Fibroblast of lung (primary cell): ENCODE data around the gene NUP62. TPM values are rescaled to one million over a fixed set of nuclear protein-coding genes. Genes with fewer than 3 reads are reported as not detected.
"Not testable (repeated sequence)": the region's sequence is repeated elsewhere in the genome, so short reads cannot be mapped to it uniquely, and the experiment has no call there.

ENCODE experiments used
- DNase-seq, 2 donors: peaks; one replicate each; pipeline versions ENCODE4 v3.0.0 to v3.0.0-alpha.2; 2010; ENCODE audit warnings: low read depth in 2 of 2
- H2AFZ ChIP-seq: 2 replicates; pipeline ENCODE4 v1.5.1; 2012; ENCODE audit warnings: low read length, control low read depth, inconsistent platforms
- H3K27ac ChIP-seq: 2 replicates; pipeline ENCODE4 v1.5.1; 2011; ENCODE audit warnings: low read length, control low read depth; ENCODE audit not compliant: insufficient read depth
- H3K27me3 ChIP-seq: 2 replicates; pipeline ENCODE4 v1.5.1; 2011; ENCODE audit warnings: mild to moderate bottlenecking, low read length; ENCODE audit not compliant: control insufficient read depth, insufficient read depth
- H3K36me3 ChIP-seq: 2 replicates; pipeline ENCODE4 v1.5.1; 2011; ENCODE audit warnings: low read length; ENCODE audit not compliant: control insufficient read depth, insufficient read depth
- H3K4me1 ChIP-seq: 2 replicates; pipeline ENCODE4 v1.5.1; 2011; ENCODE audit warnings: low read length; ENCODE audit not compliant: control insufficient read depth, insufficient read depth; ENCODE audit errors: extremely low read depth
- H3K4me2 ChIP-seq: 2 replicates; pipeline ENCODE4 v1.5.1; 2011; ENCODE audit warnings: low read length, control low read depth; ENCODE audit not compliant: insufficient read depth; ENCODE audit errors: extremely low read depth
- H3K4me3 ChIP-seq, 4 experiments: fragments of 200-600 bp in 1 of 4; sonication (generic) in 1 of 4; replicated peaks in 1 of 4; 2 replicates each; pipeline ENCODE4 v1.5.1; 2011 to 2016; ENCODE audit warnings: low read length in 4 of 4, low read depth in 3 of 4, mild to moderate bottlenecking in 3 of 4, control low read depth in 2 of 4, inconsistent platforms in 1 of 4, mixed read lengths in 1 of 4; ENCODE audit not compliant: insufficient read depth in 1 of 4; ENCODE audit errors: control extremely low read depth in 1 of 4
- H3K79me2 ChIP-seq: 2 replicates; pipeline ENCODE4 v1.5.1; 2012; ENCODE audit warnings: mild to moderate bottlenecking, low read length, inconsistent platforms; ENCODE audit not compliant: control insufficient read depth, insufficient read depth
- H3K9ac ChIP-seq: 2 replicates; pipeline ENCODE4 v1.5.1; 2011; ENCODE audit warnings: mild to moderate bottlenecking, low read length, control low read depth; ENCODE audit not compliant: insufficient read depth
- H3K9me3 ChIP-seq: 2 replicates; pipeline ENCODE4 v1.5.1; 2012; ENCODE audit warnings: low read depth, low read length; ENCODE audit not compliant: control insufficient read depth, insufficient read depth
- H4K20me1 ChIP-seq: 2 replicates; pipeline ENCODE4 v1.5.1; 2011; ENCODE audit warnings: low read length; ENCODE audit not compliant: control insufficient read depth, insufficient read depth; ENCODE audit errors: extremely low read depth
- EZH2 ChIP-seq: IDR thresholded peaks from 2 replicates; pipeline ENCODE4 v1.5.1; 2012; ENCODE audit warnings: low read length, control low read depth, mild to moderate bottlenecking; ENCODE audit errors: missing control alignments
- polyA plus RNA-seq, 2 donors: library from polyadenylated mRNA; depleted of rRNA in 1 of 2; stranded (reverse) in 1 of 2; unstranded in 1 of 2; fragments of >200 nt; gene quantifications; 2 replicates each; pipeline ENCODE4 v1.2.1, GENCODE V29; 2011 to 2012; ENCODE audit warnings: missing spikeins in 1 of 2
- total RNA-seq: library from RNA; depleted of rRNA; stranded (reverse); fragments of >200 nt; gene quantifications from 2 replicates; pipeline ENCODE4 v1.2.1, GENCODE V29; 2014
- TF ChIP-seq, protein P1 (sequence below), 2 donors: IDR thresholded peaks in 1 of 2; conservative IDR thresholded peaks in 1 of 2; 1 replicate in 1 of 2; 2 replicates in 1 of 2; pipeline ENCODE4 v1.5.1; 2011 to 2012; ENCODE audit warnings: low read length in 2 of 2, control low read depth in 1 of 2, inconsistent platforms in 1 of 2, low read depth in 1 of 2, mild to moderate bottlenecking in 1 of 2

NUP62 gene
- total and polyA plus RNA-seq, 2 donors (not counting 1 experiment from before 2014, with no cell fraction given), result 8.9 to 20.8 TPM

GRCh38 chr19:49926515-49926914, 2.8 kb downstream of the NUP62 start:
- Histone ChIP-seq H3K27ac (no peak overlapping the region), H3K79me2 (peaks cover 69% of the 10 kb centered on the region), H4K20me1 (no peaks in the 10 kb centered on the region), H3K36me3 (peaks cover 24% of the 10 kb centered on the region), H3K27me3 (no peaks in the 10 kb centered on the region), H3K4me2 (no peak overlapping the region), H2AFZ (no peak overlapping the region), H3K4me3 (no peak overlapping the region), H3K9ac (no peak overlapping the region), H3K9me3 (no peaks in the 10 kb centered on the region), H3K4me1 (peaks cover 15% of the 10 kb centered on the region)
- TF ChIP-seq, protein P1, sequence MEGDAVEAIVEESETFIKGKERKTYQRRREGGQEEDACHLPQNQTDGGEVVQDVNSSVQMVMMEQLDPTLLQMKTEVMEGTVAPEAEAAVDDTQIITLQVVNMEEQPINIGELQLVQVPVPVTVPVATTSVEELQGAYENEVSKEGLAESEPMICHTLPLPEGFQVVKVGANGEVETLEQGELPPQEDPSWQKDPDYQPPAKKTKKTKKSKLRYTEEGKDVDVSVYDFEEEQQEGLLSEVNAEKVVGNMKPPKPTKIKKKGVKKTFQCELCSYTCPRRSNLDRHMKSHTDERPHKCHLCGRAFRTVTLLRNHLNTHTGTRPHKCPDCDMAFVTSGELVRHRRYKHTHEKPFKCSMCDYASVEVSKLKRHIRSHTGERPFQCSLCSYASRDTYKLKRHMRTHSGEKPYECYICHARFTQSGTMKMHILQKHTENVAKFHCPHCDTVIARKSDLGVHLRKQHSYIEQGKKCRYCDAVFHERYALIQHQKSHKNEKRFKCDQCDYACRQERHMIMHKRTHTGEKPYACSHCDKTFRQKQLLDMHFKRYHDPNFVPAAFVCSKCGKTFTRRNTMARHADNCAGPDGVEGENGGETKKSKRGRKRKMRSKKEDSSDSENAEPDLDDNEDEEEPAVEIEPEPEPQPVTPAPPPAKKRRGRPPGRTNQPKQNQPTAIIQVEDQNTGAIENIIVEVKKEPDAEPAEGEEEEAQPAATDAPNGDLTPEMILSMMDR (conservative IDR thresholded peaks at IDR 0.05 in 1 of 2, IDR thresholded peaks at IDR 0.05 in 1 of 2; ENCODE audit: low read depth in 1 of 2, low read length in 2 of 2), result no peak
- no peak for TF ChIP-seq EZH2
- no peak for DNase-seq

GRCh38 chr19:49925486-49925885, 3.8 kb downstream of the NUP62 start:
- Histone ChIP-seq H3K9ac (no peak overlapping the region), H3K4me2 (no peak overlapping the region), H4K20me1 (no peaks in the 10 kb centered on the region), H3K27ac (no peak overlapping the region), H3K36me3 (peaks cover 27% of the 10 kb centered on the region), H3K79me2 (peaks cover 79% of the 10 kb centered on the region), H3K27me3 (no peaks in the 10 kb centered on the region), H3K4me1 (peaks cover 16% of the 10 kb centered on the region), H3K9me3 (no peaks in the 10 kb centered on the region), H2AFZ (no peak overlapping the region), H3K4me3 (no peak overlapping the region)
- no peak for DNase-seq
- TF ChIP-seq, protein P1 (conservative IDR thresholded peaks at IDR 0.05 in 1 of 2, IDR thresholded peaks at IDR 0.05 in 1 of 2; ENCODE audit: low read depth in 1 of 2, low read length in 2 of 2), result no peak
- TF ChIP-seq EZH2, result no peak

DNA sequence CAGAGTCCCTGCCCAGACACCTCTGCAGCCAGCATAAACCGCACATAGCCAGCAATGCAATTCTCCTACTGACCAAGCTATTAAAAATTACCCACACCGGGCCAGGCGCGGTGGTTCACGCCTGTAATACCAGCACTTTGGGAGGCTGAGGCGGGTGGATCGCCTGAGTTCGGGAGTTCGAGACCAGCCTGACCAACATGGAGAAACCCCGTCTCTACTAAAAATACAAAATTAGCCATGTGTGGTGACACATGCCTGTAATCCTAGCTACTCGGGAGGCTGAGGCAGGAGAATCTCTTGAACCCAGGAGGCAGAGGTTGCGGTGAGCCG, 4.5 kb downstream of the NUP62 start:
- not testable (repeated sequence) for H4K20me1 ChIP-seq, H3K4me3 ChIP-seq
- H3K79me2 ChIP-seq, result peaks cover 84% of the 10 kb centered on the region

More for the DNA sequence above, 4.5 kb downstream of the NUP62 start:
- not testable (repeated sequence) for H3K9ac ChIP-seq, H3K27me3 ChIP-seq, DNase-seq, H3K9me3 ChIP-seq, H2AFZ ChIP-seq, H3K27ac ChIP-seq, H3K4me2 ChIP-seq
- H3K36me3 ChIP-seq, result peaks cover 27% of the 10 kb centered on the region
- peaks cover 14% of the 10 kb centered on the region for H3K4me1 ChIP-seq
